Activated T-cell treated with anti-CD3 and anti-CD28 coated beads for 4 hours (primary cell): Measurements from ENCODE around the gene TRIM42.

Experiments used
- DNase-seq: peaks from one replicate; pipeline ENCODE4 v3.0.0-alpha.2; 2020

The TRIM42 gene

DNA sequence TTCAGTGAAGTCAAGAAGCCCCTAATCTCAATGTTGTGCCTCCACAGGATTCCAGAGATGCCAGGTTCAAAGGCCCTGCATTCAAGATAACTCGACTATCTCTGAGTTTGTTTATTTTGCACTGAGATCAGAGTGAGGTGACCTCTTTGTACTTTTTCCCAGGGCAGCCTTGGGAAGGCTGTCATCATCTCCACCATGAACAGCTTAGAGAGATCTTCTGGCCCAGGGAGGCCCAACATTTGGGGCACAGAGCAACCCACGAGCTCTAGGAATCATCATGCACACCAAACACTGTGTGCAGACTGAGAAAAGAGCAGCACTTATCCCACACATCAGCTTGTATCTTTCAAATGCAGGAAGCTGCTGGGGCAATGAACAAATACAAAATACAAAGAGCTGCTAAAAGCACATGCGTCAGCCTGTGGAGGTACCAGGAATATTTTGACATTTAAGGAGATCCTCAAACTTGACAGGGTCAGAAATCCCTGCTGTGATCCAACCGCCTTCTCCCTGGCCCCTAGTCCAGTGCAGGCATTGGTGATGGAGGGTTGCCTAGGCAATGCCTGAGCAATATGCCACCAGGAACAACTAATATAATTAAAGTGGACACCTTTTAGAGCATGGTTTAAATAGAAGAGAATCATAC is 33.6 kb downstream of the TRIM42 start:
- DNase-seq, result no peak

DNA sequence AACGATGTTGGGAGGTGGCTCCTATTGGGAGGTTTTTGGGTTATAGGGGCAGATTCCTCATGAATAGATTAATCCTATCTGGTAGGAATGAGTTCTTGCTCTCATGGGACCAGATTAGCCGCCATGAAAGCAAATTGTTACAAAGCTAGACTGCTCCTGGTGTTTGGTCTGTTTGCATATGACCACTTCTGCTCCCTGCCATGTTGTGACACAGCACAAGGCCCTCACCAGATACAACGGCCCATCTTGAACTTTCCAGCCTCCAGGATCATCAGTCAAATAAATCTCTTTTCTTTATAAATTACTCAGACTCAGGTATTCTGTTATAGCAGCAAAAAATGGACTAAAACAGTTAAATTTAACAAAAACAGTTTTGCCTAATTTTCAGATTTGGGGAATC is 34.4 kb downstream of the TRIM42 start:
- no peak for DNase-seq

DNA sequence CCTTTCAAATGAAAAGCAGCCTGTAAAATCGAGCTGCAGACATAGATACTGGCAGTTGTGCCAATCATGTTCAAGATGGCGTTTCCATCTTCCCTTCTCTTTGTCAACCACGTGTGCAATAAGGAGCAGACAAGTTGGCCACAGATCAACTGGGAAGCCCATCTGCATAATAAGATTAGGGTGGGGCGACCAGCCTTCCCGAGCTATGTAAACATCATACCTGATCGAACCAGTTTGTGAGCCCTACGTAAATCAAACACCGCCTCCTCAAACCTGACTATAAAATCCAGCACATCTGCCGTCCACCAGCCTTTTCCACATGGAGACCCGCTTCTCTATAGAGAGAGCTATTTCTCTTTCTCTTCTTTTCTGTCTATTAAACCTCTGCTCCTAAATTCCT is 37.2 kb downstream of the TRIM42 start:
- no peak for DNase-seq

DNA sequence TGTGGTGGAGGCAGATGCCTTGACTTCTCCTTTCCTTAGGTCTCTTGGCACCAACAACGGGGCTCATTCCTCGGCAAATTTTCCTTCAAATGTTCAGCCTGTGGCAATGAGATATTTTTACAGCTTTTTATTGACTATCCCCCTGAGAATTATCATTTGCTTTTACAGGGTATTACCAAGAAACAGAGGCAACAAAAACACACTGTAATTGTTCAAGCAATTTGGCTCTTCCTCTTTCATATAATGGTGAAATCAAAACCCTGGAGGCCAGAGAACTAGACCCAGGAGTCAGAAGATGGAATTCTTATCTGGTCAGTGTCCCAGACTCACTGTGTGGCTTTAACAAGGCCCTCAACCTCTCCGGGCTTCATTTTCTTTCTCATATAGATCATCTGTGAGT is 40.1 kb downstream of the TRIM42 start:
- no peak for DNase-seq

DNA sequence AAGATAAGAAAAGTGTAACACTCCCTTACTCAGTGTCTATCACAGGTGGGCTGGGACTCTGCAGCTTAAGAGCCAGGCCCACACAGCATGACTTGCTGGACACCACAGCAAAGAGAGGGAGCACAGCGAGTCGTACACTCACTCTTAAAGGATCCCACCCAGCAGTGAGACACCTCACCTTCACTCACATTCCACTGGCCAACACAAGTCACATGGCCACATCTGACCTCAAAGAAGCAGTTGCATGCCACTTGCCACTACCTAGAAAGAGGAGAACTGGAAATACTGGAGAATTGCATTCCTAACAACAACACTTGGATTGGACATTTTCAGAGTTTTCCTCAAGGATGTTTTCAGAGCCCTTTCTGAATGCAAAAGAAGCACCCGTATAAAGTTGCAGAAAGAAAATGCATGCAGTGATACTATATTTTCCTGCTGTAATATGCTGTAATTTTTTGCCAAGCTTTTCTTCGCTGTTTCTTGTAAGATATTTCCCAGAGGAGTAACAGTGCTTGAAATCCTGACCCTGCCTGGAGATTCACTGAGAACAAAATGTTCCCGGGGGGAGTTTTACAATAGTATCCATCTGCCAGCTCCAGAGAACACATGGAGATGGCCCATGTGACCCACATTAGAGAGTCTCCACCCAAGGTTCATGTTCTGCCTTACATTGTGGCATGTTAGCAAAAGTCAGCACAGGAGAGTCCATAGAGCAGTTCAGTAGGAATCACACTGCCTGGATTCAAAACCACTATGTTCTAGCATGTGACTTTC is 42.2 kb downstream of the TRIM42 start:
- no peak for DNase-seq

DNA sequence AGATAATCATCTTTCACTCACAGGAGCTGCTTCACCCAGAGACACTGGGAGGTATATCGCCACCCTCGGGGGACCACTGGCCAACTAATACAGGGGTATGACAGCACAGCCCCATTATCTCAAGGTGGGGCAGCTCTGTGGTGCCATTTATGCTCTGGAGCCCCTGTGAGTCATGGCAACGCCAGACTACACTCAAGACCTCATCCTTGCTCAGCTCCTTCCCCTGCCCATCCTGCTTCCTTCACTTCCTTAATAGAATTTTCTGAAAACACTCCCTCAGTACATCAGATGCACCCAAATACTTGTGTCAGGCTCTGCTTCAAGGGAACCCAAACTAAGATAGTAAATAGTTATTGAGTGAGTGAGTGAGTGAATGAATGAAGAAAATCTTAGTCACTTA is 45.7 kb downstream of the TRIM42 start:
- no peak for DNase-seq

DNA sequence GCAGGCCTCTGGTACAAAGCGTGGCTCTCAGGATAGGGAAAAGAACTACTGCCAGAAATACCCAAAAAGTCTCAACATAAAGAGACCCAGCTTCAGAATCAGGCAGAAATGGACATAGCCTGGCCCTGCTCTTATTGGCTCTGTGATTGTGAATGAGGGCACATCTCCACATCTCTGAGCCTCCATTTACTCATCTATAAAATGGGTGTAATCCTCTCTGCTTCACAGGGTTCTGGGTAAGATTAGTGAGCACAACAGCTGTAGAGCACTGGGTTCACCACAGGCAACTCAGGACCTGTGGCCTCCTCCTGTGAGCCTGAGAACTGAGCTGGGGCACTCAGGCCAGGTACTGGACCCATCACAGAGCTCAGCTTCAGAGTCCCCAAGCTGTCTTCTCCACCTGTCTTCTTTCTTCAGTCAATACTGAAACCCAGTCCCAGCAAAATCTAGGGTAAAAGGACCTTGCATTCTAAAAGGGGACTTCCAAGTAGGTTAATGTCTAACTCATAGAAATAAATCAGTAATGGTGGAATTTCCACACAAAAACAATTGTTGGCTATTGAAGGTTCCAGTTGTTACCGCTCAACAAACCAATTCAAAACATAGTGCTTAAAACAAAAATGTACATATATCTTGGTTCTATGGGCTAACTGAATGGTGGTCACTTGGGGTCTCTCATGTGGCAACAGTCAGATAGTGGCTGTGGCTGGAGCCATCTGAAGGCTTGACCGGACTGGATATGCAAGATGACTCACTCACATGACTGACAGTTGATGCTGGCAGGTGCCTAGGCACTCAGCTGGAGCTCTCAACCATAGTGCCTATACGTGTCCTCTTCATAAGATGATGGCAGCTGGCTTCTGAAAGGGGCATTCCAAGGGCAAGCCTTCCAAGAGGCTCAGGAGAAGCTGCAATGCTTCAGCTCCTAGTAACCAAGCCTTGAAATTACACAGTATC is 47.3 kb downstream of the TRIM42 start:
- DNase-seq, result no peak

DNA sequence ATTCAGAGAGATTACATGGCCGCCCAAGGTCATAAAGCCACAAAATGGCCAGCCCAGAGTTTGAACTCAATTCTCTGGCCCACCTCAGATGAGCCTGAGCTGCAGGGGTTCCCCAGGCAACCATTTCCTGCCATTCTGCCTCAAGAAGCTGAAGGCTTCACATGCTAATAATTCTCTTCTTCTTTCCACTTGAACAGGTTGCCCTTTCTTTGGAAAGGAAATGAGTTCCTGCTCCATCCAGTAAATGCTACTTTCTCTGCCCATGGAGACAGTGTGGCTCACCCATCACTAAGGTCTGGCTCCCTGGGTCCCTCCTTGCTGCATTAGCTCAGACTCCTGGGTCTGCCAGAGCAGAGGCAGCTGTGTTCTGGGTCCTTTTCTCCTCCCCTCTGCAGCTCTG is 48.2 kb downstream of the TRIM42 start:
- no peak for DNase-seq

DNA sequence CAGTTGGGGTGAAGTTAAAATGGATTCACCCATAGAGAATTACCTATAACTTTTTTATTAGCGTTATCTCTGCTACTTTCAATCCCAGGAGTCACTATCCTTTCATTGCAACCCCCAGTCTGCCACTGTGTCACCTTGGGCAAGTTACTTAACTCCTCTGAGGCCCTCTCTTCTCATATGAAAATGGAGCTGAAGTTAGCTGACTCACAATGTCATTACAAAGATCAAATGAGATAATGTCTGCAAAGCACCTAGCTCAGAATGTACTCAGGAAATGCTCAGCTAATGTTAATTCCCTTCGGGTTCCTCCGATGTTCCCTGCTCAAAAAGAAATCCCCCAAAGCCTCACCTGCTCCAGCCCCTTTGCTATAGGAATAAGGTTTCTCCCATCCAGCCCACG is 50.0 kb downstream of the TRIM42 start:
- DNase-seq, result no peak

DNA sequence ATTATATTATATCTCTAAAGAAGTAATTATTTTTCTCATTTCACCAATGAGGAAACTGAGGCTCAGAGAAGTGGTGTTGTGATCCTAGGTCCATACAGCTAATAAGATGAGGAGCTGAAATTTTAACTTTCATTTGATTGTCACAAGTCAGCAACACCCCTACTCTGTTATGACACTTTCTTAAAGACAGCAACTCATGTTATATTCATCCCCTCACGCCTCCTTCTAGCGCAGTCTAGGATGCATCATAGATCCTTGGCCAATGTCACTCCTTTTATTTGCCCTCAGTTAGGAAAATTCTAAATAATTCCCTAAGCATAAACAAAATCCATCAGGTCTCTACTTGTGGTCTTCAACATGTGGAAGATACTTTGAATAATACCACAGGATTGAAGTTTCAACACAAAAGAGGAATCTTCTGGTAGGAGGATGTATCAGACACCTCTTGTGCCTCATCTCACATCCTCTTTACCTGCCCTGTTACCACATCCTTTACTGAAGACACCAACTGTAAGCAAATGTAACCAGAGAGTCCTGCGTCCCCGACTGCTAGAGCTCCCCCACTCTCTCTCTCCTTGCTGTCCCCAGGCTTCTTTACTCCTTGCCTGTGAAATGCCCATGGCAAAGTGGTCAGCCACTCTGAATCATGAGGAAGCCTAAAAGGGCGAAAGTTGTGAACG is 53.7 kb downstream of the TRIM42 start:
- no peak for DNase-seq

DNA sequence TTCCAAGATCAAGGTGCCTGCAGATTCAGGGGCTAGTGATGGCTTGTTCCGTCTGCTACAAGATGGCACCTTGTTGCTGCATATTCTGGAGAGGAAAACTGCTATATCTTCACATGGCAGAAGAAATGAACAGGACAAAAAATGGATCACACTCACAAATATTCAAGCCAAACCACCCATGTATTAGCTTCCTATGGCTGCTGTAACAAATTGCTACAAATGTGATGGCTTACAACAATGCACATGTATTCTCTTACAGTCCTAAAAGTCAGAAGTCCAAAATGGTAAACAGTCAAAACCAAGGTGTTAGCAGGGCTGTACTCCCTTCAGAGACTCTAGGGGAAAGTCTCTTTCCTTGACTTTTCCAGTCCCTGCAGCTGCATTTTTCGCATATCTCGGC is 55.8 kb downstream of the TRIM42 start:
- DNase-seq, result no peak

DNA sequence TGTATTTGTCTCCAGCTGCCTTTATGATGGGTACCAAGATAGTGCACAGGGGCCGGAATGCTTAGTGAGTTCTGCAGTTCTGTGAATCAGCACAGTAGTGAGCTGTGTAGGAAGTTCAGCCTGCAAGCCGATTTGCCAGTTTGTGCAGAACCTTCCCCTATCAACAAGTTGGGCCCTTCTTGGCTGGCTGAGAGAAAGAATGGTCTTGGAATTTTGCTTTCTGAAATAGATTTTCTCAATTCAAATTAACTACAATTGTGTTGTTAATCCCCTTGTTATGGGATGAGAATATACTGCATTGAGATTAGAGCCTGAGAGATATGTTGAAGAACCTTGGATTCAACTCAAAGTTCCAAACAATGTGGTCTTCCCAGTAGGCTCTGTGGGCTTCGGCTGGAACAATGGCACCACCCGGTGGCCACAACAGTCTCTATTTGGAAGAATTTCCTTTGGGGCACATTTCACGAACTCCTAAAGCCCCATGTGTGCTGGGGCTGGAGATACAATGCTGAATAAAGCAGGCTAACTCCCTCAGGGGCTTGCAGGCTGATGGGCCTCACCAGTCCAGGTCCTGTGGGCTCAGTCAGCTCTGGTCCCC is 59.1 kb downstream of the TRIM42 start:
- DNase-seq, result no peak

DNA sequence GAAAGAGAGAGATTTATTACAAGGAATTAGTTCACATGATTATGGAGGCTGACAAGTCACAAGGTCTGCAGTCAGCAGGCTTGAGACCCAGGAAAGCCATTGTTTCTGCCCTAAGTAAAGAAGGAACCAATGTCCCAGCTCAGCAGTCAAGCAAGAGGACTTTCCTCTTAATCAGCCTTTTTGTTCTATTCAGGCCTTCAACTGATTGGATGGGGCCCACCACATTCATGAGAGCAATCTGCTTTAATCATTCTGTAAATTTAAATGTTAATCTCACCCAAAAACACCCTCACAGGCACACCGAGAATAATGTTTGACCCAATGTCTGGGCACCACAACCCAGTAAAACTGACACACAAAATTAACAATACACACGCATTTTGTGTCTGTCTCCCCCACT is 64.3 kb downstream of the TRIM42 start:
- DNase-seq, result no peak

DNA sequence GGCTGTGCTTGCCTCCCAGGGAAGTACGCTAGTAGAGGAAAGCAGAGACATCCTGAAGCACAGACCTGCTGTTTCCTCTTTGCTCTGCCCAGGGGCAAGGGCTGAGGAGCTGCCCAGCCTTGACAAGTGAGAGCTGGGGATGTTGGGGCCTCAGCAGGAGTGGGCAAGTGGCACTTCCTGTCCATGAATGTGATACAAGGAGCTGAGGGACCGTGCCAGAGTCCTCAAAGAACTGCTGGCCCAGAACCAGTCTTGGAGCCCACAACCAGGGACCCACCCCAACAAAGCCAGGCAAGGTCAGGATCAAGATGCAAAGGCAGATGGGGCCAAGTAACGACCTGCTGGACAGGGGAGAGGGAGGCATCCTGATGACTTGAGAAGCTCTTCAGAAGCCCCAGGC is 70.3 kb downstream of the TRIM42 start:
- DNase-seq, result no peak

DNA sequence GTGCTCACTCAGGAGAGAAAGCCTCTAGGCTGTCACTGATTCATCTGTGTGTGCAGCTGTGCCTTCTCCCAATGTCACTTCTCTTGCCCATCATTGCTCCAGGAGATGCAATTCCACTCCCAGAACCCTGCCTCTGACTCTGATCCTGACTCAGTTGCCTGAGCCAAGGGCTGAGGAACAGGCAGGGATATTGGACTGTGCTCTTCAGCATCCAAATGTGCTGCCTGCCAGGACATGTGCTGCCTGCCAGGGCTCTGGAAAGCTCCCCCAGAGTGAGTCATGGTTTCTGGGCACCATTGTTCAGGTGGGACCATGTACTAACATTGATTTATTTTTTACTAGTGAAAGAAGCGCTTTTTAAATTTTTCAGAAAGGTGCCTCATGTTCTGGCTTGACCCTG is 71.0 kb downstream of the TRIM42 start:
- DNase-seq, result no peak
